ENCODE results near the gene PGC. TPM values are rescaled to one million over a fixed set of nuclear protein-coding genes. Genes with fewer than 3 reads are reported as not detected.

The PGC gene
- total RNA-seq, 2 experiments from 2014 or later, result not detected

DNA sequence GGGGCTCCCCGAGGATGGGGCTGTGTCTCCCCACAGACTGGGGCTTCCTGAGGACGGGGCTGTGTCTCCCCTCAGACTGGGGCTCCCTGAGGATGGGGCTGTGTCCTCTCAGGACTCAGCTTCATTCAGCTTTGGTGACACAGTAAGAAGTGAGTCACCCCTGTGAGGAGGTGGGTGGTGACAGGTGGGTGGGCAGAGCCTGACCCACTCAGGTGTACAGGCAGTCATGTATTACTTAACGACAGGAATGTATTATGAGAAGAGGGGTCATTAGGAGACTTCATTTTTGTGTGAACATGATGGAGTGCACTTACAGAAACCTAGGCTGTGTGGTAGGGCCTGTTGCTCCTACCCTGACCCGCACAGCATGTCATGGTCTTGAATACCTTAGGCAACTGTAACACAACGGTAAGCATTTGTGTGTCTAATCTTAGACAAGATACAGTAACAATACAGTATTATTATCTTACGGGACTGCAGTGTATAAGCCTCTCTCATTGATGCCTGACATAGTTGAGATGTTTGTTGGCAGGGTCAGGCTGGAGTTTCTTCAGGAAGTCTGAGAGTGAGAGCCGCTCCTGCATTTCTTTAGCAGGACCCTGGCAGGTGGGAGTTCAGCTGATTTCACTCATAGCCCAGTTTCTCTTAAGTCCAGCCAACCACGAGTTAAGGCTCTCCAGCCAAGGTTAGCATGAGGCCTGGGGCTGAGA lies 10.9 kb upstream of the PGC start:
- ChIA-PET POLR2A (no interaction called here), CTCF (no interaction called here)

- ChIA-PET CTCF (no interaction called here), POLR2A (no interaction called here)
Measured at GRCh38 chr6:41757271-41757670, 10.1 kb upstream of the PGC start.

DNA sequence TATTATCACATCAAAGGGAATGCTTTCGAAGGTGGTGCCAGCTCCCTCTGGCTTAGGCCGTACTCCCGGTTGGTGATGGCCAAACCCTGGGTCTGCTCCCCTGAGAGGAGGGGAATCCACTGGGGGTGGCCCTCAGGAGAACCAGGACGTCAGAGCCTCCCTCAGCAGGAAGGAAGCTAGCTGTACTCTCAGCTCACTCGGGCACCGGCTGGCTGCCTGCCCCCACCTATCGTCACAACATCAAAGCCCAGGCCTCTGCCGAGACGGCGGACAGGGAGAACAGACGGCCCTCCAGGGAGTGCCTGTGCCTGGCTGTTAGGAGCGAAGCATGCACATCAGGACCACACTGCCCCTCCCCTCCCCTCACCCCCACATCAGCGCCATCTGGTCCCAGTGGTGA lies 9.2 kb upstream of the PGC start:
- ChIA-PET CTCF (interaction anchor here (0.5 kb wide), 1 partner anchor 18 kb away, joined by 3 read pairs; no protein-coding TSS in a partner anchor), POLR2A (no interaction called here)

DNA sequence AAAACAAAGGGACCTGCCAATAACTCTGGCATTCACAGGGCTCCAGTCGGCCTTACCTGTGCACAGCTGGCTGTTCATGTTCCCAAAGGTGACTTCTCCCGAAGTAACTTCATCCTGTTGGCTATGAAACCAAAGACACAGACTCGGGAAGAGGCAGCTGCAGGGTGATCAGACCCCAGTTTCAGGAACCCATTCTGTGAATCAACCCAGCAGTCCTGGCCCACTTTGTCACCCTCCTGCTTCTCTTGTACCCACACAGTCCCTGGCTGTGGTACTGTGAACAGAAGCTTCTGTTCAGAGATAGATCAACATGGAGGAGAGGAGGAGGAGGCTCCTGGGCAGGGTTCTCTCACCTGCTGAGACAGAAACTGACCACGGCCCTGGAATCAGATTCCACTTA lies 8.7 kb upstream of the PGC start:
- CTCF ChIA-PET, result interaction anchor here (0.5 kb wide), 1 partner anchor 19 kb away, joined by 3 read pairs; no protein-coding TSS in a partner anchor
- POLR2A ChIA-PET, result no interaction called here

DNA sequence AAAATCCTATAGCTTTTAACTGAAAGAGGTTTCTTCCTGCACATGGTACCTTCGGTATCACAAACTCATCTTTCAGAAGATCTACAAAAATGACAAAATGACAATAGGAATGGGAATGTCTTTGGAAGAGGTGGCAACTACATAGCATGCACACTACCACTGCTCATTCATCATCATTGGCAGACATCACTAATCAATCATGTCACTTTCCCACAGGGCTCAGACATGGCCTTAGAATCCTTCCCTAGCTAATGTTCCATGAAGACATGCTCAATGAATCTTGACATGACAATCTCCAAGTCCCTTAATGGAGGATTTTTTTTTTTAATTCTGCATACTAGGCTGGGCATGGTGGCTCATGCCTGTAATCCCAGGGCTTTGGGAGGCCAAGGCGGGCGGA lies 3.2 kb upstream of the PGC start:
- POLR2A ChIA-PET, result no interaction called here
- CTCF ChIA-PET, result interaction anchor here (0.8 to 1.5 kb wide), 3 partner anchors 26 to 69 kb away, joined by 3 to 4 read pairs (median 3); no protein-coding TSS in a partner anchor

DNA sequence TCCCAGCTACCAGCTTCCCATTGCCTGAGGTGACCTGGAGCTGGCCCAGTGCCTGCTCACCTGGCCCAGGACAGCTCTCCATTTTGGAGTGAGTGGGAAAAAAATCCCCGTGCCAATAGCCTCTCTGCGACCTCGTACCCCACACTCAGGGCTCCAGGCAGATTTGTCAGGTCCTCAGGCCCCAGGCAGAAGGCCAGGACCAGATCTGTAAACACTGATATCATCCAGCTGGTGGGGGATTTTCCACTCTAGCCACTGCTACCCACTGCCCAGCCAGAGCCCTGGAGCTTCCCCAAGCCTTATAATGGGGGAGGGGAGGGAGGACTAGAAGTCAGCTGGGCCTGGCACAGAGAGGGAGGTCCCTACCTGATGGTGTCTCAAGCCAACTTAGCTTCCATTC lies 1.3 kb upstream of the PGC start:
- ChIA-PET POLR2A (no interaction called here), CTCF (no interaction called here)

DNA sequence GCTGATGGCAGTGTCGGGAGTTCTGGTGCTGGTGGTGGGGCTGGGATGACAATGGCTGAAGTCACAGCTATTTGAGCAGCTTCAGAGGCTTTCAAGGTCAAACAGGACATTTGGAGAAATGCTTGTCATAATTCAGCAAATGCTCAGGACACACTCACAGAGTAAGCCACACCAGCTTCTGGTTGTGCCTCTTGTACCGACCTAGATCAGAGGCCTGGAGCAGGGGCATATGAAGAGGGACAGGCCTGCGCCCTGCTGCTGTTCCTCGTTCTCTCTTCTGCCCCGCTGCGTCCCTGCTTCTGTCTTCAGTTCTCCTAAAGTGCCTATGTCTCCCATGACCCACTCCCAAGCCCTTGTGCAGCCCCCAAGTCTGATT lies 893 bp upstream of the PGC start:
- ChIA-PET POLR2A (no interaction called here), CTCF (no interaction called here)

GRCh38 chr6:41746107-41746506 lies 1.1 kb downstream of the PGC start:
- POLR2A ChIA-PET, result no interaction called here
- CTCF ChIA-PET, result interaction anchor here (0.9 to 1.2 kb wide), 2 partner anchors 10 to 40 kb away, joined by 3 read pairs; no protein-coding TSS in a partner anchor

GRCh38 chr6:41744236-41744787 lies 2.9 kb downstream of the PGC start:
- POLR2A ChIA-PET, result no interaction called here
- CTCF ChIA-PET, result no interaction called here

- POLR2A ChIA-PET, result no interaction called here
Measured at GRCh38 chr6:41743406-41744235, 3.6 kb downstream of the PGC start.

GRCh38 chr6:41741625-41742490 lies 5.3 kb downstream of the PGC start:
- ChIA-PET CTCF (no interaction called here), POLR2A (no interaction called here)

More at GRCh38 chr6:41743406-41744235, 3.6 kb downstream of the PGC start:
- CTCF ChIA-PET, result no interaction called here

- ChIA-PET CTCF (no interaction called here), POLR2A (no interaction called here)
Measured at GRCh38 chr6:41740366-41741162, 6.6 kb downstream of the PGC start.

- ChIA-PET POLR2A (no interaction called here), CTCF (no interaction called here)
Measured at GRCh38 chr6:41739041-41739440, 8.2 kb downstream of the PGC start.

DNA sequence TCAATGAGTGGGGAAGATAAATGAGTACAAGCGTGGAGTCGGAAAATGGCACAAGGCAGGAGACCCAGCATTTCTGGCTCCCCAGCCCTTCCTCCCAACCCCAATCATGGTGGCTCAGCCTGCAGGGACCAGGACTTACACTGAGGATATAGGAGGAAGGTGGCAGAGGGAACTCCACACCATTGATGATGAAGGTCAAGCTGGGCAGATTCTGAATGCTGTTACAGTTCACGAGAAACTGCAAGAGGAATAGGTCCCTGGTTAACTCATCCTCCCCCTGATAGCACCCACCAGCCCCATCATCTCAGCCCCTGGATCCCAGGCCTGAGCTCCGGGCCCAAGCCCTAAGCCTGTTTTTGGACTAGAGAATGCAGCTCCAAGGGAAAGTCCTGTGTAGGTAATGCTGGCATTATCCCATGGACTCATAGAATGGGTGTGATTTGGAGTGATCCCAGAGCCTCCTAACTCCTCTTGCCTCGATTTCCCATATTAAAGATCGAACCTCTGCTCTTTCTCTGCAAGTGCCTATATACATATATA lies 9.5 kb downstream of the PGC start:
- ChIA-PET POLR2A (no interaction called here), CTCF (no interaction called here)

GRCh38 chr6:41736800-41737555 lies 10.2 kb downstream of the PGC start:
- ChIA-PET POLR2A (no interaction called here), CTCF (interaction anchor here (1.4 kb wide), 1 partner anchor 38 kb away, joined by 4 read pairs; no protein-coding TSS in a partner anchor)

- CTCF ChIA-PET, result interaction anchor here (0.6 to 1.4 kb wide), 4 partner anchors 10 to 189 kb away, joined by 3 to 4 read pairs (median 3); partner anchors contain the start of gene TOMM6
- POLR2A ChIA-PET, result no interaction called here
Measured at GRCh38 chr6:41736186-41736733, 10.9 kb downstream of the PGC start.

- POLR2A ChIA-PET, result interaction anchor here (2.5 kb wide), 1 partner anchor 29 kb away, joined by 14 read pairs; no protein-coding TSS in a partner anchor
- CTCF ChIA-PET, result interaction anchor here (0.6 to 1.7 kb wide), 7 partner anchors 10 to 309 kb away, joined by 3 to 5 read pairs (median 3); partner anchors contain the start of gene TOMM6
Measured at GRCh38 chr6:41735427-41736185, 11.6 kb downstream of the PGC start, which contains the start of gene TFEB. TSS of gene TFEB (minus strand) at chr6:41735608. CDS start at chr6:41691213, 44,395 bp downstream.

Measured in activated CD8-positive, alpha-beta memory T cell treated with anti-CD3 and anti-CD28 coated beads for 36 hours (primary cell).